ENCODE data around the gene SHROOM3. TPM values are rescaled to one million over a fixed set of nuclear protein-coding genes. Genes with fewer than 3 reads are reported as not detected.

Gene SHROOM3
- total RNA-seq, 2 experiments from 2014 or later = not detected

GRCh38 chr4:76666944-76667532 is 232.0 kb downstream of the SHROOM3 start:
- Mint-ChIP-seq H3K4me1 (ENCODE audit: low read depth) (no peaks in the 10 kb centered on the region), H3K27ac (no peak overlapping the region), H3K4me3 (no peak overlapping the region), H3K27me3 (peaks cover 4% of the 10 kb centered on the region), H3K36me3 (ENCODE audit: low read depth) (no peaks in the 10 kb centered on the region), H3K9me3 (no peaks in the 10 kb centered on the region)
- Histone ChIP-seq H3K4me1 (ENCODE audit: insufficient read depth, low read length) (no peaks in the 10 kb centered on the region), H3K4me3 (ENCODE audit: low read length) (no peak overlapping the region), H3K36me3 (ENCODE audit: insufficient read depth, low read length) (no peaks in the 10 kb centered on the region), H3K9me3 (ENCODE audit: control insufficient read depth in 1 of 2, insufficient read depth in 1 of 2, low read length in 2 of 2) (no peaks in the 10 kb centered on the region), H3K27me3 (ENCODE audit: control insufficient read depth in 1 of 2, insufficient read depth in 2 of 2, low read length in 2 of 2) (peaks cover 0 to 3% of the 10 kb centered on the region in 2 experiments), H3K27ac (ENCODE audit: low read depth in 1 of 2, low read length in 2 of 2) (no peak overlapping the region)
- intact Hi-C loops (cut with DNase I, micrococcal nuclease) = no loop called here
- CTCF ChIA-PET = no interaction called here
- POLR2A ChIA-PET = no interaction called here
- no peak for ATAC-seq (ENCODE audit: poor library complexity)
- no peak for DNase-seq
- TF ChIP-seq CTCF (IDR thresholded peaks at IDR 0.05) = no peak

GRCh38 chr4:76670631-76671030 is 235.6 kb downstream of the SHROOM3 start:
- no peak overlapping the region for H3K27ac Mint-ChIP-seq
- Histone ChIP-seq H3K4me3 (ENCODE audit: low read length) (no peak overlapping the region), H3K27ac (ENCODE audit: low read depth in 1 of 2, low read length in 2 of 2) (no peak overlapping the region), H3K36me3 (ENCODE audit: insufficient read depth, low read length) (no peaks in the 10 kb centered on the region), H3K9me3 (ENCODE audit: control insufficient read depth in 1 of 2, insufficient read depth in 1 of 2, low read length in 2 of 2) (no peaks in the 10 kb centered on the region), H3K27me3 (ENCODE audit: control insufficient read depth in 1 of 2, insufficient read depth in 2 of 2, low read length in 2 of 2) (peaks cover 0 to 3% of the 10 kb centered on the region in 2 experiments), H3K4me1 (ENCODE audit: insufficient read depth, low read length) (no peaks in the 10 kb centered on the region)
- TF ChIP-seq CTCF (IDR thresholded peaks at IDR 0.05) = no peak
- POLR2A ChIA-PET = no interaction called here
- DNase-seq = no peak
- no peak overlapping the region for H3K4me3 Mint-ChIP-seq
- no peaks in the 10 kb centered on the region for H3K4me1 Mint-ChIP-seq (ENCODE audit: low read depth)
- intact Hi-C loops (cut with DNase I, micrococcal nuclease) = no loop called here
- no peaks in the 10 kb centered on the region for H3K9me3 Mint-ChIP-seq
- CTCF ChIA-PET = no interaction called here
- no peak for ATAC-seq (ENCODE audit: poor library complexity)
- H3K27me3 Mint-ChIP-seq = peaks cover 15% of the 10 kb centered on the region
- no peaks in the 10 kb centered on the region for H3K36me3 Mint-ChIP-seq (ENCODE audit: low read depth)

- ChIA-PET CTCF (interaction anchor here (1.1 kb wide), 1 partner anchor 45 kb away, joined by 3 read pairs; no protein-coding TSS in a partner anchor), POLR2A (no interaction called here)
- H3K27ac Mint-ChIP-seq = no peak overlapping the region
- no peaks in the 10 kb centered on the region for H3K36me3 Mint-ChIP-seq (ENCODE audit: low read depth)
- no peaks in the 10 kb centered on the region for H3K4me1 Mint-ChIP-seq (ENCODE audit: low read depth)
- intact Hi-C loops (cut with DNase I, micrococcal nuclease) = no loop called here
- peaks cover 12% of the 10 kb centered on the region for H3K27me3 Mint-ChIP-seq
- Histone ChIP-seq H3K4me1 (ENCODE audit: insufficient read depth, low read length) (no peaks in the 10 kb centered on the region), H3K36me3 (ENCODE audit: insufficient read depth, low read length) (no peaks in the 10 kb centered on the region), H3K27me3 (ENCODE audit: control insufficient read depth in 1 of 2, insufficient read depth in 2 of 2, low read length in 2 of 2) (peaks cover 0 to 5% of the 10 kb centered on the region in 2 experiments), H3K27ac (ENCODE audit: low read depth in 1 of 2, low read length in 2 of 2) (no peak overlapping the region), H3K9me3 (ENCODE audit: control insufficient read depth in 1 of 2, insufficient read depth in 1 of 2, low read length in 2 of 2) (no peaks in the 10 kb centered on the region), H3K4me3 (ENCODE audit: low read length) (no peak overlapping the region)
- DNase-seq (no peak), ATAC-seq (ENCODE audit: poor library complexity) (no peak)
- TF ChIP-seq CTCF (IDR thresholded peaks at IDR 0.05) = no peak
- no peaks in the 10 kb centered on the region for H3K9me3 Mint-ChIP-seq
- H3K4me3 Mint-ChIP-seq = no peak overlapping the region
Observed at GRCh38 chr4:76673362-76673761, 238.3 kb downstream of the SHROOM3 start.
